Rectal smooth muscle tissue (tissue), 1 donor: ENCODE measurements around the gene HIPK2.

ENCODE experiments used
- H3K27ac ChIP-seq: one replicate; pipeline ENCODE4 v1.7.0; 2013; ENCODE audit warnings: low read depth, low read length, inconsistent platforms
- H3K27me3 ChIP-seq: one replicate; pipeline ENCODE4 v1.7.0; 2013; ENCODE audit warnings: low read length; ENCODE audit not compliant: control insufficient read depth, insufficient read depth
- H3K36me3 ChIP-seq: one replicate; pipeline ENCODE4 v1.7.0; 2013; ENCODE audit warnings: low read length; ENCODE audit not compliant: control insufficient read depth, insufficient read depth
- H3K4me1 ChIP-seq: one replicate; pipeline ENCODE4 v1.7.0; 2013; ENCODE audit warnings: low read length; ENCODE audit not compliant: control insufficient read depth, insufficient read depth
- H3K4me3 ChIP-seq: one replicate; pipeline ENCODE4 v1.7.0; 2013; ENCODE audit warnings: low read length
- H3K9ac ChIP-seq: one replicate; pipeline ENCODE4 v1.7.0; 2013; ENCODE audit warnings: low read length

Gene HIPK2

DNA sequence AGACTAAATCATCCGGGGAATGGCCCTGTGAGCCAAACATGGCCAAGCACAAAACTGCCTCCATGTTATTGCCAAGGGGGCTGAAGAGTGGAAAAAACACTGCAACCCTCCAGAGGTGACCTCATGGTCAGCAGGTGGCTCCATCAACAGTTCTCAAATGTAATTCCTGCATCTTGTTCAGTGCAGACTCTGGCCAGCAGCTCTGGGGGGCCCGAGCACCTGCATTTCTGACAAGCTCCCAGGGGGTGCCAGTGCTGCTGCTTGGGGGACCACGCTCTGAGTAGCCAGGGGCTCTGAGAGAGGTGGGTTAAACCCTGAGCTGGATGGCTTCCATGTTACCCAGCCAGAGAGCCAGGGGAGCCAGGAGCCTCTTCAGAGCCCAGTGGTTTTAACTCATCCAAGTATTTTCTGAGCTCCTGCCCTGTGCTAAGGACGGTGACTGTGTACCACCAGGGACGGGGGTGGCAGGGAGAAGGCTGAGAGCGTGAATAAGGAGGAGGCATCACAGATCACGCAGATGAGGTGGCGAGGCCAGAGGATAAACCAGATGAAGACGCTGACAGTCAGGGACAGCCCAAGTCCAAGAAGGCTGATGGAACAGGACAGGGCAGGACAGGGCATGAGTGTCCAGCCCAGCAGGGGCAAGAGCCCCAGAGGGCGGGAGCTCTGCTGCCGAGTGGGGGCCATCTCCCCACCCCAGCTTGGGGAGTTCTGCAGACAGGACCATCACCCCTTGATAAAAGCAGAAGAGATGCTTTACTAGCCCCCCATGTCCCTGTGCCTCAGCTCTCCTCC lies 201.4 kb downstream of the HIPK2 start:
- Histone ChIP-seq H3K27ac (no peak overlapping the region), H3K36me3 (peaks cover 6% of the 10 kb centered on the region), H3K27me3 (no peaks in the 10 kb centered on the region), H3K9ac (no peak overlapping the region), H3K4me3 (no peak overlapping the region), H3K4me1 (no peaks in the 10 kb centered on the region)

- Histone ChIP-seq H3K27me3 (no peaks in the 10 kb centered on the region), H3K9ac (no peak overlapping the region), H3K36me3 (peaks cover 6% of the 10 kb centered on the region), H3K27ac (no peak overlapping the region), H3K4me1 (no peaks in the 10 kb centered on the region), H3K4me3 (no peak overlapping the region)
Measured at GRCh38 chr7:139575338-139575680, 202.5 kb downstream of the HIPK2 start.

GRCh38 chr7:139574618-139575337 lies 203.0 kb downstream of the HIPK2 start:
- H3K9ac ChIP-seq: no peak overlapping the region
- peaks cover 6% of the 10 kb centered on the region for H3K36me3 ChIP-seq

GRCh38 chr7:139573871-139574270 lies 203.9 kb downstream of the HIPK2 start:
- Histone ChIP-seq H3K27ac (no peak overlapping the region), H3K9ac (no peak overlapping the region), H3K27me3 (no peaks in the 10 kb centered on the region), H3K36me3 (peaks cover 6% of the 10 kb centered on the region), H3K4me1 (no peaks in the 10 kb centered on the region), H3K4me3 (no peak overlapping the region)

More at GRCh38 chr7:139574618-139575337, 203.0 kb downstream of the HIPK2 start:
- Histone ChIP-seq H3K27ac (no peak overlapping the region), H3K27me3 (no peaks in the 10 kb centered on the region), H3K4me3 (no peak overlapping the region), H3K4me1 (no peaks in the 10 kb centered on the region)

DNA sequence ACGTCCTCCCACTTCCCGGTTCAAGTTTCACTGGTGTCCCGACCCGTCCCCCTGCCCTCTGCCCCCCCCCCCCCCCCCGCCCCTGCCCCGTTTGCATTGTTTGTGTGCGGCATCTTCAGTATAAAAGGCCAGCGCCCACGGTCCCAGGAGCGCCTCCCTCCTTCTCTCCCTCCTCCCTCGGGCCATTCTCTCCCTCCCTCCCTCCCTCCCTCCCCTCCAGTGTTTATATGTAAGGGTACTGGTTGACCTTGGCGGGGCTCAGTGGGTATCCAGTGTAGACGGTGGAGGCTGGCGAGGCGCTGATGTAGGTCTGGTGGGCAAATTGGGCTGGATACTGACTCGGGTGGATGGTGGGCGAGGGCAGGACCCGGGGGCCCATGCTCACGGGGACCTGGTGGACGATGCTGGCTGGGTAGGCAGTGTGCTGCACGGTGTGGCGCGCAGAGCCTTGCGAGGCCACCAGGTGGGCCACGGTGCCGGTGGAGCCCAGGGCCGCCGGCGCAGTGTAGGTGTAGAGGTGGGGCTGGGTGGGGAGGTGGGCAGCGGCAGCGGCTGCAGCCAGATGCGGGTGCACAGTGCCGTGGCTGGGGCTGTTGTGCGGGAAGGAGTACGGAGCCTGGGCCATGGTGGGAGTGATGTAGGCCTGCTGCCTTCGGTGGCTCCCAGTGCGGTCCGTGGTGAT lies 205.0 kb downstream of the HIPK2 start:
- no peaks in the 10 kb centered on the region for H3K27me3 ChIP-seq
- no peak overlapping the region for H3K9ac ChIP-seq
- no peak overlapping the region for H3K27ac ChIP-seq
- no peaks in the 10 kb centered on the region for H3K4me1 ChIP-seq
- peaks cover 10% of the 10 kb centered on the region for H3K36me3 ChIP-seq
- no peak overlapping the region for H3K4me3 ChIP-seq

GRCh38 chr7:139572071-139572470 lies 205.7 kb downstream of the HIPK2 start:
- Histone ChIP-seq H3K4me3 (no peak overlapping the region), H3K27ac (no peak overlapping the region), H3K4me1 (no peaks in the 10 kb centered on the region), H3K36me3 (peaks cover 10% of the 10 kb centered on the region), H3K9ac (no peak overlapping the region), H3K27me3 (no peaks in the 10 kb centered on the region)

DNA sequence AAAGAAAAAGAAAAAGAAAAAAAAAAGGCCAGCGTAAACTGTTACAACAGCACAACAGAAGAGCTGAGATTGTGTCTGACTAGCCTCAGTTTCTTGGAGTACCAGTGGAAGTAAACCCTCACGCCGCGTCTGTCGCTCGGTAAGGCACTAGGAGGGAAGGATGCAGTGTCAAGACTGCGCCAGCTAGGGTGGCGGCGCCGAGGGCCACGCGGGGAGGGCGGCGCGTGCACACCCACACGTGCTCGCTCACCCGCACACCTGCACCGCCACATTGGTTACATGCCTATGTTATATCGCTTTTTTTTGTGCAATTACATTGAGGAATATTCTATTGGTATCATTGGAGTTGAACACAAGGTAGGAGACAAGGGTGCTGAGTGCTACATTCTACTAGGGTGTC lies 206.1 kb downstream of the HIPK2 start:
- Histone ChIP-seq H3K36me3 (peaks cover 10% of the 10 kb centered on the region), H3K27ac (no peak overlapping the region), H3K9ac (no peak overlapping the region), H3K4me1 (no peaks in the 10 kb centered on the region), H3K27me3 (no peaks in the 10 kb centered on the region), H3K4me3 (no peak overlapping the region)

- peaks cover 10% of the 10 kb centered on the region for H3K36me3 ChIP-seq
Measured at GRCh38 chr7:139571190-139571589, 206.6 kb downstream of the HIPK2 start.

DNA sequence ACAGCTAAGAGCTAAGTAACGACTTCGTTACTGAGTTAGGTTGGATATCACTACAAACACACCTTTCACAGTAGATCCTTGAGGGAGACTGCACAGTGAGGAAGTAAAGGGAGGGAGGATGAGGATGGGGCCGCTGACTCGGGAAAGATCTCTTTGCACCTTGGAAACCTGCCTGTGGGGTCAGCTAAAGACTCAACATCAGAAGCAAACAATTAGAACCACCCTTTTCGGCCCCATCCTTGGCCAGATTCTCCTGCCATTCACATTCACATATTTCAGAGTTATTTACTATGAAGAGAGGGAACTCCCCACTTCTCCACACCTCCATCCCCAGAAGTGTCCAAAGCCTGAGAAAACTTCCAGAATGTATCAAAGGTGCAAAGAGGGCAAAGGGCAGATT lies 207.2 kb downstream of the HIPK2 start:
- Histone ChIP-seq H3K4me3 (no peak overlapping the region), H3K36me3 (peaks cover 10% of the 10 kb centered on the region), H3K27ac (no peak overlapping the region), H3K27me3 (no peaks in the 10 kb centered on the region), H3K9ac (no peak overlapping the region), H3K4me1 (no peaks in the 10 kb centered on the region)

More at GRCh38 chr7:139571190-139571589, 206.6 kb downstream of the HIPK2 start:
- H3K27ac ChIP-seq: no peak overlapping the region
- H3K4me3 ChIP-seq: no peak overlapping the region
- no peaks in the 10 kb centered on the region for H3K27me3 ChIP-seq
- no peaks in the 10 kb centered on the region for H3K4me1 ChIP-seq
- no peak overlapping the region for H3K9ac ChIP-seq

- no peak overlapping the region for H3K9ac ChIP-seq
- no peaks in the 10 kb centered on the region for H3K4me1 ChIP-seq
- peaks cover 10% of the 10 kb centered on the region for H3K36me3 ChIP-seq
- H3K27me3 ChIP-seq: no peaks in the 10 kb centered on the region
- H3K27ac ChIP-seq: no peak overlapping the region
- no peak overlapping the region for H3K4me3 ChIP-seq
Measured at GRCh38 chr7:139570119-139570518, 207.7 kb downstream of the HIPK2 start.

GRCh38 chr7:139568813-139569490 lies 208.8 kb downstream of the HIPK2 start:
- H3K27ac ChIP-seq: no peak overlapping the region
- no peak overlapping the region for H3K9ac ChIP-seq
- H3K4me1 ChIP-seq: no peaks in the 10 kb centered on the region
- peaks cover 10% of the 10 kb centered on the region for H3K36me3 ChIP-seq
- no peak overlapping the region for H3K4me3 ChIP-seq
- no peaks in the 10 kb centered on the region for H3K27me3 ChIP-seq

GRCh38 chr7:139568346-139568675 lies 209.5 kb downstream of the HIPK2 start:
- H3K27me3 ChIP-seq: no peaks in the 10 kb centered on the region
- peaks cover 10% of the 10 kb centered on the region for H3K36me3 ChIP-seq
- H3K27ac ChIP-seq: no peak overlapping the region
- H3K9ac ChIP-seq: no peak overlapping the region
- no peaks in the 10 kb centered on the region for H3K4me1 ChIP-seq
- no peak overlapping the region for H3K4me3 ChIP-seq
